ENCODE data around the gene GPA33. TPM values are rescaled to one million over a fixed set of nuclear protein-coding genes. Genes with fewer than 3 reads are reported as not detected.

GPA33 gene
- polyA plus RNA-seq, 2 of the 4 experiments (the other 2 are of a cell fraction): not detected

DNA sequence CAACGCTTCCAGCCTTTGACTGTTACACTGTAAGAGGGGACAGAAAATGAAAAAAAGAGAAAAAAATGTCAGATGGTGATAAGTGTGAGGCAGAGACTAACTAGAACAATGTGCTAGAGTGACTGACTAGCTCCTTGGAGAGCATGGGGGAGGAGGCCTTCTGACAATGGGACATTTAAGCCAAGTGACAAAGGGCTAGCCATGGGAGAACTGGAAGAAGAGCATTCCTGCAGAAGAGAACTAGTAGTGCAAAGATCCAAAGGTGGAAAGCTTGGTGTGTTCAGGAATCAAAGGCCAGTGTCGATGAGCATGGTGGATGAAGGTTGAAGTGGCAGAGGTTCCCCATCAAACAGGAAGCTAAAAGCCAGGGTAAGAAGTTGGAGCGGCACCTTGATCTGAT lies 29.5 kb upstream of the GPA33 start:
- DNase-seq (ENCODE audit: low read depth in 1 of 2, low spot score in 1 of 2) (no peak), FAIRE-seq (no peak), ATAC-seq (no peak)
- Histone ChIP-seq H3K4me2 (no peak overlapping the region), H3K9me3 (no peaks in the 10 kb centered on the region), H3K27ac (no peak overlapping the region), H3K4me1 (no peaks in the 10 kb centered on the region; the same call in 2 of the 3 replicates), H3K4me3 (no peak overlapping the region)
- CTCF ChIA-PET: interaction anchor here (1.0 kb wide), 1 partner anchor 53 kb away, joined by 3 read pairs; no protein-coding TSS in a partner anchor
- WGBS (ENCODE audit: missing lambda C conversion rate): 94% methylated on average over 3 of the region's 3 CpGs
- POLR2A ChIA-PET: no interaction called here
- TF ChIP-seq ESRRA (IDR thresholded peaks at IDR 0.05; ENCODE audit: borderline replicate concordance, low read length) (no peak), CHD4 (IDR thresholded peaks at IDR 0.05; ENCODE audit: borderline replicate concordance) (no peak), EHF (CRISPR knock-in tag; IDR thresholded peaks at IDR 0.05) (no peak), NR3C1 (IDR thresholded peaks at IDR 0.05) (no peak), MYC (IDR thresholded peaks at IDR 0.05; ENCODE audit: borderline replicate concordance, low read length) (no peak), BHLHE40 (IDR thresholded peaks at IDR 0.05; ENCODE audit: low read depth, low read length) (no peak), TFCP2L1 (CRISPR knock-in tag; IDR thresholded peaks at IDR 0.05) (no peak), RFX5 (IDR thresholded peaks at IDR 0.05) (no peak), MAFK (IDR thresholded peaks at IDR 0.05; ENCODE audit: partially characterized antibody) (no peak), PHF8 (IDR thresholded peaks at IDR 0.05; ENCODE audit: borderline replicate concordance, low read depth) (no peak), ZSCAN20 (CRISPR knock-in tag; IDR thresholded peaks at IDR 0.05) (no peak)
- TF ChIP-seq, protein P1, sequence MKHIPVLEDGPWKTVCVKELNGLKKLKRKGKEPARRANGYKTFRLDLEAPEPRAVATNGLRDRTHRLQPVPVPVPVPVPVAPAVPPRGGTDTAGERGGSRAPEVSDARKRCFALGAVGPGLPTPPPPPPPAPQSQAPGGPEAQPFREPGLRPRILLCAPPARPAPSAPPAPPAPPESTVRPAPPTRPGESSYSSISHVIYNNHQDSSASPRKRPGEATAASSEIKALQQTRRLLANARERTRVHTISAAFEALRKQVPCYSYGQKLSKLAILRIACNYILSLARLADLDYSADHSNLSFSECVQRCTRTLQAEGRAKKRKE (CRISPR knock-in tag; IDR thresholded peaks at IDR 0.05; ENCODE audit: low read depth): no peak
- TF ChIP-seq, protein P2, sequence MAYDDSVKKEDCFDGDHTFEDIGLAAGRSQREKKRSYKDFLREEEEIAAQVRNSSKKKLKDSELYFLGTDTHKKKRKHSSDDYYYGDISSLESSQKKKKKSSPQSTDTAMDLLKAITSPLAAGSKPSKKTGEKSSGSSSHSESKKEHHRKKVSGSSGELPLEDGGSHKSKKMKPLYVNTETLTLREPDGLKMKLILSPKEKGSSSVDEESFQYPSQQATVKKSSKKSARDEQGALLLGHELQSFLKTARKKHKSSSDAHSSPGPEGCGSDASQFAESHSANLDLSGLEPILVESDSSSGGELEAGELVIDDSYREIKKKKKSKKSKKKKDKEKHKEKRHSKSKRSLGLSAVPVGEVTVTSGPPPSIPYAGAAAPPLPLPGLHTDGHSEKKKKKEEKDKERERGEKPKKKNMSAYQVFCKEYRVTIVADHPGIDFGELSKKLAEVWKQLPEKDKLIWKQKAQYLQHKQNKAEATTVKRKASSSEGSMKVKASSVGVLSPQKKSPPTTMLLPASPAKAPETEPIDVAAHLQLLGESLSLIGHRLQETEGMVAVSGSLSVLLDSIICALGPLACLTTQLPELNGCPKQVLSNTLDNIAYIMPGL (CRISPR knock-in tag; IDR thresholded peaks at IDR 0.05; ENCODE audit: borderline replicate concordance): no peak

GRCh38 chr1:167118188-167118587 lies 28.0 kb upstream of the GPA33 start:
- FAIRE-seq (no peak), DNase-seq (ENCODE audit: low read depth in 1 of 2, low spot score in 1 of 2) (no peak), ATAC-seq (no peak)
- no peak overlapping the region for H3K4me2 ChIP-seq
- ChIA-PET CTCF (interaction anchor here (1.1 kb wide), 1 partner anchor 59 kb away, joined by 3 read pairs; no protein-coding TSS in a partner anchor), POLR2A (no interaction called here)
- H3K9me3 ChIP-seq: no peaks in the 10 kb centered on the region
- 0 out of 2 replicates have a peak, but pooled peaks have one; percentile 28 for TF ChIP-seq NFE2L2 (conservative IDR thresholded peaks at IDR 0.05; ENCODE audit: low read length)
- no peak for TF ChIP-seq SREBF2 (IDR thresholded peaks at IDR 0.05)
- TF ChIP-seq CHD2 (IDR thresholded peaks at IDR 0.05; ENCODE audit: low read length, partially characterized antibody): no peak
- TF ChIP-seq EP300 (IDR thresholded peaks at IDR 0.05): no peak
- TF ChIP-seq FOXS1 (CRISPR knock-in tag; IDR thresholded peaks at IDR 0.05): no peak
- TF ChIP-seq, protein P2 (CRISPR knock-in tag; IDR thresholded peaks at IDR 0.05; ENCODE audit: borderline replicate concordance): no peak
- no peak for TF ChIP-seq TFCP2L1 (CRISPR knock-in tag; IDR thresholded peaks at IDR 0.05)
- TF ChIP-seq JUNB (IDR thresholded peaks at IDR 0.05): no peak
- TF ChIP-seq RARB (CRISPR knock-in tag; IDR thresholded peaks at IDR 0.05): no peak
- peak; percentile 98 for TF ChIP-seq MAFK (IDR thresholded peaks at IDR 0.05; ENCODE audit: partially characterized antibody)
- no peak for TF ChIP-seq NR3C1 (IDR thresholded peaks at IDR 0.05)
- no peak for TF ChIP-seq POLR2A (IDR thresholded peaks at IDR 0.05; ENCODE audit: low read length)
- TF ChIP-seq KDM1A (IDR thresholded peaks at IDR 0.05; ENCODE audit: low read depth): no peak
- TF ChIP-seq ZFP36 (IDR thresholded peaks at IDR 0.05; ENCODE audit: borderline replicate concordance, partially characterized antibody): no peak
- WGBS (ENCODE audit: missing lambda C conversion rate): 54% methylated on average over 5 of the region's 5 CpGs
- H3K27ac ChIP-seq: no peak overlapping the region
- no peak overlapping the region for H3K4me3 ChIP-seq
- H3K4me1 ChIP-seq: no peaks in the 10 kb centered on the region; the same call in 2 of the 3 replicates
